H1 (cell line): ENCODE data around the gene SLC6A3. TPM values are rescaled to one million over a fixed set of nuclear protein-coding genes. Genes with fewer than 3 reads are reported as not detected.

Experiments
- CTCF ChIA-PET: fragments of 300-600 bp; sonication (Branson Sonifier 250); formaldehyde crosslinking; loops from one replicate; lab custom pipeline; 2021; ENCODE audit not compliant: partially characterized antibody; lab: Charles Lee
- POLR2A ChIA-PET: fragments of 300-600 bp; sonication (Branson Sonifier 250); formaldehyde crosslinking; loops from one replicate; lab custom pipeline; 2021; ENCODE audit warnings: inconsistent platforms; ENCODE audit not compliant: partially characterized antibody; lab: Charles Lee
- DNase-seq, 2 experiments: peaks; one replicate each; pipeline versions ENCODE4 v3.0.0 to v3.0.0-alpha.2; 2010 to 2022; ENCODE audit warnings: low spot score in 2 of 2, low read depth in 1 of 2, mixed read lengths in 1 of 2
- FAIRE-seq: peaks from 2 replicates; lab custom pipeline; 2011; peaks lifted over from hg19 to GRCh38; lab: Jason Lieb, UNC
- H2AFZ ChIP-seq: 2 replicates; pipeline ENCODE4 v1.8.1; 2012; ENCODE audit warnings: low read length, inconsistent platforms
- H2AK5ac ChIP-seq: 2 replicates; pipeline ENCODE4 v1.6.1; 2013; ENCODE audit warnings: low read depth, low read length
- H2BK120ac ChIP-seq: replicated peaks from 2 replicates; pipeline ENCODE3; 2013; ENCODE audit warnings: low read depth, low read length, inconsistent platforms
- H2BK12ac ChIP-seq: 2 replicates; pipeline ENCODE4 v1.6.1; 2013; ENCODE audit warnings: low read depth, low read length
- H2BK15ac ChIP-seq: 2 replicates; pipeline ENCODE4 v1.6.1; 2013; ENCODE audit warnings: low read length
- H2BK20ac ChIP-seq: 2 replicates; pipeline ENCODE4 v1.6.1; 2013; ENCODE audit warnings: low read length
- H2BK5ac ChIP-seq: 2 replicates; pipeline ENCODE4 v1.6.1; 2013; ENCODE audit warnings: low read depth, low read length
- H3K14ac ChIP-seq: 2 replicates; pipeline ENCODE4 v1.6.1; 2013; ENCODE audit warnings: inconsistent platforms; ENCODE audit not compliant: insufficient read length
- H3K18ac ChIP-seq: 2 replicates; pipeline ENCODE4 v1.6.1; 2013; ENCODE audit warnings: low read length; ENCODE audit errors: extremely low read depth
- H3K23ac ChIP-seq: 2 replicates; pipeline ENCODE4 v1.6.1; 2013; ENCODE audit warnings: inconsistent platforms; ENCODE audit not compliant: insufficient read length
- H3K23me2 ChIP-seq: 2 replicates; pipeline ENCODE4 v1.6.1; 2013; ENCODE audit warnings: low read depth, low read length
- H3K27ac ChIP-seq: 2 replicates; pipeline ENCODE4 v1.6.1; 2011; ENCODE audit warnings: low read depth, low read length, inconsistent platforms
- H3K27me3 ChIP-seq, 4 experiments: replicated peaks in 1 of 4; 1 replicate in 1 of 4; 2 replicates in 3 of 4; pipeline versions ENCODE4 v1.6.1 to v1.8.1; 2011 to 2013; ENCODE audit warnings: low read length in 3 of 4, mild to moderate bottlenecking in 3 of 4, inconsistent platforms in 2 of 4, mixed read lengths in 2 of 4, moderate library complexity in 1 of 4; ENCODE audit not compliant: control insufficient read depth in 3 of 4, insufficient read depth in 3 of 4; ENCODE audit errors: extremely low read depth in 1 of 4
- H3K36me3 ChIP-seq, 4 experiments: 2 replicates each; pipeline versions ENCODE4 v1.6.1 to v1.8.1; 2011 to 2013; ENCODE audit warnings: mild to moderate bottlenecking in 4 of 4, low read length in 3 of 4, moderate library complexity in 2 of 4, control low read depth in 1 of 4, inconsistent platforms in 1 of 4; ENCODE audit not compliant: insufficient read depth in 4 of 4, control insufficient read depth in 2 of 4
- H3K4ac ChIP-seq: replicated peaks from 2 replicates; pipeline ENCODE3; 2013; ENCODE audit warnings: low read length, low read depth, mixed read lengths, inconsistent platforms; ENCODE audit not compliant: insufficient read length
- H3K4me1 ChIP-seq, 4 experiments: replicated peaks in 1 of 4; 1 replicate in 1 of 4; 2 replicates in 3 of 4; pipeline versions ENCODE4 v1.6.1 to v1.8.1; 2011 to 2013; ENCODE audit warnings: low read length in 3 of 4, inconsistent platforms in 2 of 4, mixed read lengths in 1 of 4; ENCODE audit not compliant: insufficient read depth in 4 of 4, control insufficient read depth in 3 of 4
- H3K4me2 ChIP-seq, 2 experiments: 2 replicates each; pipeline versions ENCODE4 v1.6.1 to v1.8.1; 2011 to 2013; ENCODE audit warnings: low read depth in 2 of 2, low read length in 2 of 2, control low read depth in 1 of 2, inconsistent platforms in 1 of 2, mild to moderate bottlenecking in 1 of 2; ENCODE audit not compliant: insufficient read depth in 1 of 2
- H3K4me3 ChIP-seq, 4 experiments: fragments of 200-600, 300-600 bp in 1 of 4; sonication (generic), shearing (Covaris generic), sonication (Bioruptor Twin) in 1 of 4; 2 replicates each; pipeline versions ENCODE4 v1.5.1 to v1.8.1; 2011 to 2016; ENCODE audit warnings: low read length in 4 of 4, low read depth in 3 of 4, control low read depth in 2 of 4, inconsistent platforms in 2 of 4, mild to moderate bottlenecking in 2 of 4, mixed read lengths in 1 of 4, moderate library complexity in 1 of 4; ENCODE audit not compliant: insufficient read depth in 2 of 4; ENCODE audit errors: extremely low read depth in 1 of 4
- H3K56ac ChIP-seq: replicated peaks from 2 replicates; pipeline ENCODE3; 2013; ENCODE audit warnings: low read depth, mild to moderate bottlenecking, mixed read lengths, low read length, inconsistent platforms; ENCODE audit not compliant: insufficient read length
- H3K79me1 ChIP-seq: 2 replicates; pipeline ENCODE4 v1.6.1; 2013; ENCODE audit warnings: low read depth, low read length, control low read depth
- H3K79me2 ChIP-seq, 2 experiments: 2 replicates each; pipeline versions ENCODE4 v1.6.1 to v1.8.1; 2012 to 2013; ENCODE audit warnings: low read length in 2 of 2, mild to moderate bottlenecking in 2 of 2, inconsistent platforms in 1 of 2; ENCODE audit not compliant: insufficient read depth in 2 of 2, control insufficient read depth in 1 of 2
- H3K9ac ChIP-seq, 4 experiments: replicated peaks in 1 of 4; 1 replicate in 1 of 4; 2 replicates in 3 of 4; pipeline versions ENCODE4 v1.6.1 to v1.8.1; 2011 to 2013; ENCODE audit warnings: low read depth in 3 of 4, low read length in 3 of 4, control low read depth in 2 of 4, mild to moderate bottlenecking in 2 of 4, moderate library complexity in 2 of 4, inconsistent platforms in 1 of 4; ENCODE audit errors: extremely low read depth in 1 of 4
- H3K9me3 ChIP-seq, 2 experiments: 2 replicates each; pipeline versions ENCODE4 v1.6.1 to v1.8.1; 2012 to 2013; ENCODE audit warnings: mild to moderate bottlenecking in 2 of 2, moderate library complexity in 2 of 2, control low read depth in 1 of 2, inconsistent platforms in 1 of 2, low read depth in 1 of 2, low read length in 1 of 2, mixed read lengths in 1 of 2; ENCODE audit not compliant: insufficient read depth in 2 of 2
- H4K20me1 ChIP-seq, 2 experiments: replicated peaks in 1 of 2; 2 replicates each; pipeline versions ENCODE3 to v1.8.1; 2011 to 2013; ENCODE audit warnings: inconsistent platforms in 2 of 2, low read length in 2 of 2, mild to moderate bottlenecking in 1 of 2; ENCODE audit not compliant: insufficient read depth in 2 of 2, control insufficient read depth in 1 of 2
- H4K5ac ChIP-seq: 2 replicates; pipeline ENCODE4 v1.6.1; 2013; ENCODE audit warnings: low read length, low read depth, mixed read lengths, inconsistent platforms; ENCODE audit not compliant: insufficient read length
- H4K8ac ChIP-seq: 2 replicates; pipeline ENCODE4 v1.8.0; 2013; ENCODE audit warnings: mild to moderate bottlenecking, moderate library complexity, low read length, inconsistent platforms; ENCODE audit not compliant: insufficient read depth; ENCODE audit errors: extremely low read depth
- H4K91ac ChIP-seq: replicated peaks from 2 replicates; pipeline ENCODE3; 2013; ENCODE audit warnings: low read length, mixed read lengths, inconsistent platforms; ENCODE audit not compliant: insufficient read length
- BACH1 ChIP-seq: IDR thresholded peaks from 2 replicates; pipeline ENCODE4 v1.6.1; 2012; ENCODE audit warnings: low read length, improper control_type of control experiment
- CTCF ChIP-seq, 3 experiments: IDR thresholded peaks; 1 replicate in 2 of 3; 2 replicates in 1 of 3; pipeline versions ENCODE4 v1.5.1 to v1.6.1; 2011; ENCODE audit warnings: low read length in 3 of 3, mild to moderate bottlenecking in 3 of 3, inconsistent platforms in 2 of 3, low read depth in 1 of 3, moderate library complexity in 1 of 3; ENCODE audit not compliant: insufficient read depth in 1 of 3; ENCODE audit errors: control extremely low read depth in 1 of 3
- E2F6 ChIP-seq: IDR thresholded peaks from 2 replicates; pipeline ENCODE4 v1.6.1; 2012; ENCODE audit warnings: inconsistent platforms
- RNF2 ChIP-seq: fragments of 200-900, 300-1000 bp; sonication (generic); IDR thresholded peaks from 2 replicates; pipeline ENCODE4 v1.7.1; 2016; ENCODE audit warnings: borderline replicate concordance, low read depth, mild to moderate bottlenecking, antibody characterized with exemption, low read length; ENCODE audit not compliant: poor library complexity, severe bottlenecking; ENCODE audit errors: missing control alignments
- SIN3A ChIP-seq, 2 experiments: IDR thresholded peaks in 1 of 2; conservative IDR thresholded peaks in 1 of 2; 2 replicates each; pipeline ENCODE4 v1.6.1; 2011 to 2012; ENCODE audit warnings: low read length in 2 of 2, improper control_type of control experiment in 1 of 2, low read depth in 1 of 2, mild to moderate bottlenecking in 1 of 2
- WGBS, 2 experiments: shearing (Covaris generic) in 1 of 2; methylation state at CpG; one replicate each; pipeline versions ENCODE4 v1.1.6 to v1.1.7; 2013 to 2015; ENCODE audit warnings: low lambda C conversion rate in 2 of 2, mixed read lengths in 2 of 2, inconsistent platforms in 1 of 2, low coverage in 1 of 2, missing lambda C conversion rate in 1 of 2; ENCODE audit not compliant: insufficient replicate concordance in 2 of 2, insufficient coverage in 1 of 2, insufficient read length in 1 of 2; ENCODE audit errors: extremely low coverage in 1 of 2, missing lambda C conversion rate in 1 of 2; 5-methylcytosine and 5-hydroxymethylcytosine counted together
- polyA plus RNA-seq, 7 experiments: library from polyadenylated mRNA; depleted of rRNA in 3 of 7; stranded (reverse) in 5 of 7; unstranded in 2 of 7; fragments of >200 nt in 5 of 7; fragments of 200-250 nt in 2 of 7; gene quantifications; 1 replicate in 5 of 7; 2 replicates in 1 of 7; 4 replicates in 1 of 7; pipeline versions ENCODE4 v1.2.1 to v1.2.3, GENCODE V29; 2011 to 2013; ENCODE audit warnings: missing spikeins in 2 of 7, mixed read lengths in 2 of 7
- total RNA-seq: library from RNA; stranded (reverse); fragmentation: NEBNext Ultra II Directional; extraction: Animal tissue kit (Norgen Biotek cat#: 25700); gene quantifications from 2 replicates; pipeline ENCODE4 v1.2.1, GENCODE V29; 2021

SLC6A3 gene
- total and polyA plus RNA-seq, 2 of the 8 experiments (the other 6 are each of a cell fraction or from before 2014, with no cell fraction given): 0.48 to 0.91 TPM

- no peaks in the 10 kb centered on the region for H3K79me2 ChIP-seq
- H4K91ac ChIP-seq: peak overlapping the region; percentile 27
- no peak overlapping the region for H3K23ac ChIP-seq
- CTCF ChIA-PET: interaction anchor here (0.6 to 1.8 kb wide), 12 partner anchors 9 to 259 kb away, joined by 3 to 9 read pairs (median 4); no protein-coding TSS in a partner anchor
- no peak overlapping the region for H2BK20ac ChIP-seq
- H3K56ac ChIP-seq: no peak overlapping the region
- WGBS, 2 experiments: 16% methylated on average over 48 of the region's 48 CpGs; no CpG with 5 or more reads in 1 of the 2 experiments
- peak overlapping the region; percentile 86 for H4K8ac ChIP-seq
- peaks cover 18% of the 10 kb centered on the region; the same call in 1 of the 2 replicates for H3K23me2 ChIP-seq
- no peaks in the 10 kb centered on the region for H3K79me1 ChIP-seq
- H3K18ac ChIP-seq: 0 out of 2 replicates have a peak overlapping the region, but pooled peaks have one; percentile 3
- no peak overlapping the region for H2AK5ac ChIP-seq
- H4K5ac ChIP-seq: no peak overlapping the region
- H3K4me3 ChIP-seq: peak overlapping the region; percentile 48 to 69 (median 58)
- H2BK15ac ChIP-seq: peak overlapping the region; percentile 76; the same call in 1 of the 2 replicates
- H2BK120ac ChIP-seq: no peak overlapping the region
- H3K4ac ChIP-seq: peak overlapping the region; percentile 87
- DNase-seq: peak in 1 of 2 experiments; percentile 94
- peak overlapping the region in 3 of 4 experiments; percentile 47 to 56 (median 51); a peak in 5 of 7 replicates for H3K9ac ChIP-seq
- H4K20me1 ChIP-seq: peaks cover 5 to 12% of the 10 kb centered on the region in 2 experiments
- H3K14ac ChIP-seq: no peak overlapping the region
- POLR2A ChIA-PET: interaction anchor here (0.7 to 2.3 kb wide), 11 partner anchors 10 to 130 kb away, joined by 3 to 10 read pairs (median 3); no protein-coding TSS in a partner anchor
- H3K27me3 ChIP-seq: peaks cover 10 to 52% (median 41%) of the 10 kb centered on the region in 4 experiments
- H2AFZ ChIP-seq: peak overlapping the region; percentile 91
- FAIRE-seq: peak; percentile 13
- no peak overlapping the region; the same call in 1 of the 2 replicates for H2BK12ac ChIP-seq
- H3K27ac ChIP-seq: no peak overlapping the region
- peaks cover 0 to 16% (median 9%) of the 10 kb centered on the region in 4 experiments; a peak in 6 of 7 replicates for H3K4me1 ChIP-seq
- H3K4me2 ChIP-seq: peak overlapping the region; percentile 73 to 83
- peak overlapping the region; percentile 24; the same call in 1 of the 2 replicates for H2BK5ac ChIP-seq
- no peaks in the 10 kb centered on the region for H3K36me3 ChIP-seq
- no peaks in the 10 kb centered on the region for H3K9me3 ChIP-seq
- TF ChIP-seq CTCF (IDR thresholded peaks at IDR 0.05; ENCODE audit: control extremely low read depth in 1 of 3, insufficient read depth in 1 of 3, low read depth in 1 of 3, low read length in 3 of 3) (no peak), RNF2 (no peak), SIN3A (conservative IDR thresholded peaks at IDR 0.05 in 1 of 2, IDR thresholded peaks at IDR 0.05 in 1 of 2; ENCODE audit: low read depth in 1 of 2, low read length in 2 of 2) (0 out of 4 replicates have a peak, but pooled peaks of 1 of the 2 experiments have one; percentile 4), E2F6 (peak; percentile 36), BACH1 (0 out of 2 replicates have a peak, but pooled peaks have one; percentile 22)
Measured at GRCh38 chr5:1385395-1386273, 59.6 kb downstream of the SLC6A3 start.
